RWPE2 (cell line): ENCODE measurements around the gene KCNK1.

Experiments used
- ATAC-seq: fragments of 200-7000 bp; cut with Tn5 transposase; 3 replicates; pipeline ENCODE4 v1.9.1; 2021; ENCODE audit warnings: low read depth
- DNase-seq: peaks from one replicate; pipeline ENCODE4 v3.0.0-alpha.2; 2020; ENCODE audit warnings: low spot score
- H3K27ac ChIP-seq: fragments of 450-650 bp; 2 replicates; pipeline ENCODE4 v1.5.1; 2017; ENCODE audit warnings: mild to moderate bottlenecking; ENCODE audit not compliant: poor library complexity, severe bottlenecking
- H3K27me3 ChIP-seq: fragments of 250-450 bp; sonication (Bioruptor Pico); 2 replicates; pipeline ENCODE4 v1.5.1; 2021; ENCODE audit warnings: mild to moderate bottlenecking, moderate library complexity; ENCODE audit not compliant: insufficient read depth, poor library complexity, severe bottlenecking
- H3K36me3 ChIP-seq: fragments of 250-450 bp; sonication (Bioruptor Pico); 2 replicates; pipeline ENCODE4 v1.5.1; 2020; ENCODE audit warnings: low read depth, mild to moderate bottlenecking, moderate library complexity
- H3K4me1 ChIP-seq: fragments of 250-450 bp; sonication (Bioruptor Pico); 2 replicates; pipeline ENCODE4 v1.5.1; 2021; ENCODE audit warnings: mild to moderate bottlenecking, moderate library complexity; ENCODE audit not compliant: insufficient read depth, poor library complexity, severe bottlenecking
- H3K4me3 ChIP-seq: fragments of 250-450 bp; sonication (Bioruptor Pico); 2 replicates; pipeline ENCODE4 v1.5.1; 2021; ENCODE audit warnings: mild to moderate bottlenecking, moderate library complexity; ENCODE audit not compliant: severe bottlenecking
- H3K9me3 ChIP-seq: fragments of 250-450 bp; sonication (Bioruptor Pico); 2 replicates; pipeline ENCODE4 v1.5.1; 2021; ENCODE audit warnings: mild to moderate bottlenecking, moderate library complexity; ENCODE audit not compliant: severe bottlenecking
- TF ChIP-seq, protein P1 (sequence below): fragments of 450-650 bp; IDR thresholded peaks from one replicate; pipeline ENCODE4 v1.5.1; 2017; ENCODE audit warnings: mild to moderate bottlenecking, moderate library complexity; ENCODE audit not compliant: poor library complexity, severe bottlenecking

The KCNK1 gene

GRCh38 chr1:233710507-233710906 is 96.6 kb downstream of the KCNK1 start:
- DNase-seq, result no peak
- H3K27ac ChIP-seq, result no peak overlapping the region
- ATAC-seq, result no peak

DNA sequence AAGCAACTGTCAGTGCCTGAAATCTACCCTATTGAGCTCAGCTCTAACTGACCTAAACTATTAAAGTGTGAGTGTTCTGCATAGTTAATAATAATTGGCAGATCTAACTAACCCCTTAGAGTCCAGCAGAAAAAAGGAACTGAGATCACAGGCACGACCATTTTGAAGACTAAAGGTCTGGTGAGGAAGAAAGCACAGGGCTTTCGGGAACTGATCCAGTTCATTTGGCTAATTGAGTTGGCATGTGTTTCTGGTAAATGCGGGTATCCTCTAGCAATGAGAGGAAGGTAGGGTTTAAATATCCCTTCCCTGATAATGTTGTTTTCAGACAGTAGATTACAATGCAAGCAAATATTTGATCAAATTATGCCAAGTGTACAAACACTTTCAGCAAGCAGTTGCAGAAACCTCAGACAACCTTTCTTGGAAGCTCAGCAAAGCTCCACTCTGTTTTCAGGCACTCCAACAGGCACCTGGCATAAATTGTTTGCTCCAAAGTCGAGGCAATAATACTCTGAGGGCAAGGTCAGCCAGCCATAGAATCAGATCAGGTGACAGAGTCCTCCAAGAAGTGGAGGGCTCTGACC is 100.8 kb downstream of the KCNK1 start:
- DNase-seq, result no peak
- H3K36me3 ChIP-seq, result no peaks in the 10 kb centered on the region

More at GRCh38 chr1:233710507-233710906, 96.6 kb downstream of the KCNK1 start:
- TF ChIP-seq, protein P1, sequence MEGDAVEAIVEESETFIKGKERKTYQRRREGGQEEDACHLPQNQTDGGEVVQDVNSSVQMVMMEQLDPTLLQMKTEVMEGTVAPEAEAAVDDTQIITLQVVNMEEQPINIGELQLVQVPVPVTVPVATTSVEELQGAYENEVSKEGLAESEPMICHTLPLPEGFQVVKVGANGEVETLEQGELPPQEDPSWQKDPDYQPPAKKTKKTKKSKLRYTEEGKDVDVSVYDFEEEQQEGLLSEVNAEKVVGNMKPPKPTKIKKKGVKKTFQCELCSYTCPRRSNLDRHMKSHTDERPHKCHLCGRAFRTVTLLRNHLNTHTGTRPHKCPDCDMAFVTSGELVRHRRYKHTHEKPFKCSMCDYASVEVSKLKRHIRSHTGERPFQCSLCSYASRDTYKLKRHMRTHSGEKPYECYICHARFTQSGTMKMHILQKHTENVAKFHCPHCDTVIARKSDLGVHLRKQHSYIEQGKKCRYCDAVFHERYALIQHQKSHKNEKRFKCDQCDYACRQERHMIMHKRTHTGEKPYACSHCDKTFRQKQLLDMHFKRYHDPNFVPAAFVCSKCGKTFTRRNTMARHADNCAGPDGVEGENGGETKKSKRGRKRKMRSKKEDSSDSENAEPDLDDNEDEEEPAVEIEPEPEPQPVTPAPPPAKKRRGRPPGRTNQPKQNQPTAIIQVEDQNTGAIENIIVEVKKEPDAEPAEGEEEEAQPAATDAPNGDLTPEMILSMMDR, result no peak
- Histone ChIP-seq H3K4me3 (no peak overlapping the region), H3K36me3 (no peaks in the 10 kb centered on the region), H3K4me1 (peaks cover 15% of the 10 kb centered on the region), H3K27me3 (no peaks in the 10 kb centered on the region), H3K9me3 (no peaks in the 10 kb centered on the region)

GRCh38 chr1:233718057-233718456 is 104.2 kb downstream of the KCNK1 start:
- no peaks in the 10 kb centered on the region for H3K4me1 ChIP-seq
- no peak overlapping the region for H3K27ac ChIP-seq
- no peaks in the 10 kb centered on the region for H3K36me3 ChIP-seq
- TF ChIP-seq, protein P1, result no peak
- no peak for DNase-seq
- H3K4me3 ChIP-seq, result no peak overlapping the region
- no peak for ATAC-seq
- H3K27me3 ChIP-seq, result no peaks in the 10 kb centered on the region
- no peaks in the 10 kb centered on the region for H3K9me3 ChIP-seq

More for the DNA sequence above, 100.8 kb downstream of the KCNK1 start:
- no peak for ATAC-seq
- Histone ChIP-seq H3K27me3 (no peaks in the 10 kb centered on the region), H3K27ac (no peak overlapping the region), H3K4me3 (no peak overlapping the region), H3K9me3 (no peaks in the 10 kb centered on the region), H3K4me1 (no peaks in the 10 kb centered on the region)
- TF ChIP-seq, protein P1, result no peak

- H3K9me3 ChIP-seq, result no peaks in the 10 kb centered on the region
- no peaks in the 10 kb centered on the region for H3K27me3 ChIP-seq
- no peaks in the 10 kb centered on the region for H3K36me3 ChIP-seq
- no peak for ATAC-seq
- TF ChIP-seq, protein P1, result no peak
- no peak overlapping the region for H3K27ac ChIP-seq
- DNase-seq, result no peak
- H3K4me3 ChIP-seq, result no peak overlapping the region
- no peaks in the 10 kb centered on the region for H3K4me1 ChIP-seq
These were observed 105.9 kb downstream of the KCNK1 start for GRCh38 chr1:233719655-233720341.
